D721Med (cell line): Measurements from ENCODE around the gene SLC44A1.

Source experiments
- DNase-seq: peaks from one replicate; pipeline ENCODE4 v3.0.0; 2011; ENCODE audit warnings: low spot score; ENCODE audit not compliant: insufficient read length
- FAIRE-seq: peaks from 2 replicates; lab custom pipeline; 2011; peaks lifted over from hg19 to GRCh38; lab: Jason Lieb, UNC
- CTCF ChIP-seq: IDR thresholded peaks from 2 replicates; pipeline ENCODE4 v1.5.1; 2012; ENCODE audit warnings: mild to moderate bottlenecking, control low read depth; ENCODE audit not compliant: insufficient read depth; ENCODE audit errors: missing control alignments

Gene SLC44A1

GRCh38 chr9:105269593-105269992 is 25.1 kb downstream of the SLC44A1 start:
- FAIRE-seq (no peak), DNase-seq (no peak)
- no peak for TF ChIP-seq CTCF

- TF ChIP-seq CTCF, result no peak
- DNase-seq (no peak), FAIRE-seq (no peak)
Observed at GRCh38 chr9:105270711-105271110, 26.3 kb downstream of the SLC44A1 start.

- no peak for DNase-seq
- no peak for TF ChIP-seq CTCF
- peak; percentile 84 for FAIRE-seq
Observed at GRCh38 chr9:105273731-105274130, 29.3 kb downstream of the SLC44A1 start.

- TF ChIP-seq CTCF, result no peak
- FAIRE-seq (peak; percentile 41), DNase-seq (no peak)
Observed at GRCh38 chr9:105275111-105275510, 30.7 kb downstream of the SLC44A1 start.

- TF ChIP-seq CTCF, result no peak
- DNase-seq, result no peak
- peak; percentile 91 for FAIRE-seq
Observed at GRCh38 chr9:105275938-105276337, 31.5 kb downstream of the SLC44A1 start.

GRCh38 chr9:105278751-105279150 is 34.3 kb downstream of the SLC44A1 start:
- FAIRE-seq (no peak), DNase-seq (no peak)
- TF ChIP-seq CTCF, result no peak

GRCh38 chr9:105280691-105281090 is 36.2 kb downstream of the SLC44A1 start:
- TF ChIP-seq CTCF, result no peak
- FAIRE-seq (no peak), DNase-seq (no peak)
